HG03159 (cell line): ENCODE measurements around the gene OR2K2.
"Not testable (repeated sequence)": the region's sequence is repeated elsewhere in the genome, so short reads cannot be mapped to it uniquely, and the experiment has no call there.

Experiments
- ATAC-seq: cut with Tn5 transposase; IDR thresholded peaks from one replicate; pipeline ENCODE4 v1.9.1; 2021; ENCODE audit warnings: mild to moderate bottlenecking, moderate library complexity; ENCODE audit not compliant: unreplicated experiment

Gene OR2K2

DNA sequence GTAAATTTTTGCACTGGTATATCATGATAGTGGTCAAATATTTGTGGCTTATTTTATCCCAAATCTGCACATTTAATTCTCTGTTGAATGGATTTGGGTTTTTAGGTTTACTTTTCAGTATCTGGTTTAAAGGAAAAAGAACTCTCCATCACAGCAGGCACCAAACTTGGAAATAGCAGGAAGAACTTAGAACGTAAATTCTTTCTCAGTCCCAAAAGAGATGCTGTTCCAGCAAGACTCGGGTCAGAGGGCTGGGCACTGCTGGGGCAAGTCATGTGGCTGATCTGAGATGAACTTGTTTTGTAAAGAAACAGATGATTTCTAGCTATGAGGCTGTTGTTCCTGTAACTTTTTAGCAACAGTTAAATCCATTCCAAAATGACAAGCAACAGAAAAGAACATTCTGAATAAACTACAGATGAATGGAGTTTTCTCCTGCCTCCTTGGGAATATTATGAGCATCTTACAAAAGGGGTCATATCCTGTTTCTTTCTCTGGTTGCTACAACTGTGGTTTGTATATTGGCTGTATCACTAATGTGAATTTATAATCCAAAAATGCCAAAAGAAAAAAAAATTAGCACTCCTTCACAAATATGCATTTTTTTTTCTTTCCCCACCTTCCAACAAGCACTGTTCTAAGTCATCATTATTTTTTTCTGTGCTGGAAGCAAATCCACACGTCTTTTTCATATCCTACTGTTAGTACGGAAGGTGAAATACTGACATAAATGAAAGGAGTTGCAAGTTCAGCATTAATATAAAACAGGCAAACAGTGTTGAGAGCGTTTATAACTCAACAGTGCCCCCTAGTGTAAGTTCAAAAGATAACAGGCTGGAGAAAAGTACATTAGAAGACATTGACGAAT lies 31.1 kb downstream of the OR2K2 start:
- peak; percentile 70 for ATAC-seq

DNA sequence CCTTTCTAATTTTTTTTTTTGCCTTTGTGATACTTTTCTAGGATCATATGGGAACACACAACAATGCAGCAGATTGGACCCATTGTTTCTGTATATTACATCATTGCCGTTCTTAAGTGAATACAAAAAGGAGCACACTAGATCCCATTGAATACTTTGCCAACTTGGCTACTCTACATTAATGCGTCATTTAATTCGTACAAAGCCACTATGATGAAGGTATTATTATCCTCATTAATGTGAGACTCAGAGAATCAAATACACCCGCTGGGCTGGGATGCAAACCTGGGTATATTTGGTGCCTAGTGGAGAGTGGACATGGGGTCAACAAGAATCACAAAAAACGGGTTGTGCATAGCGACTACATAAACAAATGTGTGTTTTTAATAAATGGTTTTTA lies 31.9 kb downstream of the OR2K2 start:
- ATAC-seq = no peak

DNA sequence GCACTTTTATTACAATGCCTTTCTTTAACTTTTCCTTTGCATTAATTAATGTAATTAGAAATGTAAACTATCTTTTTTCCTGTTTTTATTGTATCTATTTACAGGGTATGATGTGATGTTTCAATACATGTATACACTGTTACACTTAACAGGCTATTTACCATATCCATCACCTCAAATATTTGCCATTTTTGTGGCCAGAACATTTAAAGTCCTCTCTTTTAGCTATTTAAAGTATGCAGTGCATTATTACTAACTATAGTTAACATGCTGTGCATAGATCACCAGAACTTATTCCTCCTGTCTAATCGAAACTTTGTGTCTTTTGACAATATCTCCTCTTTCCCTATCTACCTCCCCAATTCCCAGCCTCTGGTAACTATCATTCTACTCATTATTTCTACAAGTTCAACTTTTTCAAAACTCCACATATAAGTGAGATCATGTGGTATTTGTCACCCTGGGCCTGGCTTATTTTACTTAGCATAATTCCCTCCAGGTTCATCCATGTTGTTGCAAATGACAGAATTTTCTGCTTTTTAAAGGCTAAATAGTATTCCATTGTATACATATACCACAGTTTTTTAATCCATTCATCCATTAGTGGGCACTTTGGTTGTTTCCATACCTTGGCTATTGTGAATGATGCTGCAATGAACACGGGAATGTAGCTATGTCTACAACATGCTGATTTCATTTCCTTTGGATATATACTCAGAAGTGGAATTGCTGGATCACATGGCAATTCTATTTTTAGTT lies 32.8 kb downstream of the OR2K2 start:
- no peak for ATAC-seq

DNA sequence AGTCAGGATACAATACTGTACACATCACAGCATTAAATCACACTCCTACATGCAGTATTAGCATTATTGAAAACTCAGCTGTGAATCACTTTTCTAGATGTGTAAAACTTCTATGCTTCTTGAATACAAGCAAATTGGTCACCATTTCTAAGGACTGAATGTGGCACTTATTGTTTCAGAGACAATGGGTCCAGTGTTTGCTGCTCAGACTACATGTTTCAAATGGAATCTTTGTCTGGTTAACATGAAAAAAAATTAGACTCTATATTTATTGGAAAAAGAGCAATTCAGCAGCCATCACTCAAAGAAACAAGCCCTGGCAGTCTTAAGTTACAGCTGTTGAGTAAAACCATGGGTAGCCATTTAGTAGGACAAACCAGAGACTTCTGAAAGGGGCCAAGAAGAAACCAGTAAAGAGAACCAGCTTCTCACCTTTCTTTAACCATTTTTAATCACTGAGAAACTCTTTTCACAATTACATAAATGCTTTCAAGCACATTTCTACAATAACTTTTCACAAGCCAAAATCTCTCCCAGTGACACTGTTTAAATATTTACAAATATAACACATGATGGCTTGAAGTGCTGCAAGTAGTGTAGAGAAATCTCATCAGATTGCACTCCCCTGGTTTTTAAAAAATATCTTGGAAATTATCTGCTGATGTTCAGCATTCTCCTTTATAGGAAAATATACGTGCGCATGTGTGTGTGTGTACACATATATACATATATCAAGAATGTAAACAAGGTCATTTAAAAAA lies 35.2 kb downstream of the OR2K2 start:
- ATAC-seq = no peak

DNA sequence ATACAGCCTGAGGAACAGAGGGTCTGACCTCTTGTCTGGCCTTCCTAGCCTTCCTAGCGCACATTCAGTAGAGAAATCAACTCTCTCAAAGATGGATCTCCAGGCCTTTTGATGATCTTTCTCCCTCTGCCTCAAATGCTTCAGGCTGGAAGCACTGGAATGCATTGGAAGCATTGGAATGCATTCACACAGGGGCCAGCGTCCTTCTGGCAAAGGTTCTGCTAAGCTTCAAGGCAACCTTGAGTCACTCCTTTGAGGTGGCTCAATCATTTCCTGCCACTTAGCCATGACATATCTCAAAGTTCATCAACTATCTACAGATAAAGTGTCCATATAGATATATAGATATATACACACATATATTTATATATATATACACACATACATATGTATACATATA lies 42.9 kb downstream of the OR2K2 start:
- ATAC-seq = no peak

DNA sequence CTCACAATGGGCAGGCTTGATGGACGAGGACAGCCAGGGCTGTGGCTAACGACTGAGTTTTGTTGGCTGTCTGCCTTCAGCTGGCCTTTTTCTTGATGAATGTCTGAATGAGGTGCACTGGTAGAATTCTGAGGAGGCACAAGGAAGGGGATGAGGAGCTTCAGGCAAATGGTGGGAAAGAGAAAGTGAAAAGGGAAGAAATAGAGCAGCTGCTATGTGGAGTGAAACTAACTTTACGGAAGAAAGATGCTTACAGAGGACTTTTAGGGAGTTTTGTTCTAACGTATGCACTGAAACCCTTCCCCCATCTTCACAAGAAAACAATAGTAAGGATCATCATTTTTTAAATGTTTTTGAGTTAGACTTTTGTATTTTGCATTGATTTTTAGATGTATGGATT lies 45.3 kb downstream of the OR2K2 start:
- no peak for ATAC-seq

DNA sequence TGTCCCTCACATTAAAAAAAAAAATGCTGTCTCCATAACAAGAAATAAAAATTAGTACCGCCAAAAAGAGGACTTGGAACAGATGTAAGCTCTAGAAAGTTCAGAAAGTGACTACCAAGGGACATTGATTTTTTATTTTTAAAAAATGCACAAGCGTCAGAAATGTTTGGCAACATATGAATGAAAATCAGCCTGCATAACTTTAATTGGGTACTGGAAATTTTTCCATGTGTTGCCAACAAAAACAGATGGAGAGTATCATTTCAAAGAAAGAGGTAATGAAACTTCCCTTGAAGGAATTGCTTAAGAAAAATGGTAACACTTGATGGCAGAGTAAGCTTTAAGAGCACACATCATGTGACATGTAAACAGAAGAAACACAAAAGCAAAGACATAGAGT lies 47.2 kb downstream of the OR2K2 start:
- ATAC-seq = no peak

DNA sequence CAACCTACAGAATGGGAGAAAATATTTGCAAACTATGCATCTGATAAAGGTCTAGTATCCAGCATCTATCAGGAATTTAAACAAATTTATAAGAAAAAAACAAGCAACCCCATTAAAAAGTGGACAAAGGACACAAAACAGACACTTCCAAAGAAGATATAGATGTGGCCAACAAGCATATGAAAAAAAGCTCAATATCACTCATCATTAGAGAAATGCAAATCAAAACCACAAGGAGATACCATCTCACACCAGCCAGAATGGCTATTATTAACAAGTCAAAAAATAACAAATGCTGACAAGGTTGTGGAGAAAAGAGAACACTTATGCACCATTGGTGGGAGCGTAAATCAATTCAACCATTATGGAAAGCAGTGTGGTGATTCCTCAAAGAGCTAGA lies 49.2 kb downstream of the OR2K2 start:
- ATAC-seq = not testable (repeated sequence)
